Stimulated activated memory B cell treated with anti-CD40 and anti-IgM and Interleukin-4, amounts not matched to agents 10 μg/mL and 1 μg/mL and 100 μg/mL, for 72 hours (primary cell): Measurements from ENCODE around the gene GFRA1.

Source experiments
- ATAC-seq: fragments of 150-1000 bp; cut with Tn5 transposase; 2 replicates; pipeline ENCODE4 v1.10.0; 2021
- H3K27ac Mint-ChIP-seq: one replicate; pipeline ENCODE4 v1.8.0; 2022; ENCODE audit warnings: mild to moderate bottlenecking, mixed read lengths
- H3K27me3 Mint-ChIP-seq: one replicate; pipeline ENCODE4 v1.8.0; 2022; ENCODE audit warnings: mixed read lengths
- H3K36me3 Mint-ChIP-seq: one replicate; pipeline ENCODE4 v1.8.0; 2022; ENCODE audit warnings: mixed read lengths
- H3K4me1 Mint-ChIP-seq: one replicate; pipeline ENCODE4 v1.8.0; 2022; ENCODE audit warnings: mixed read lengths
- H3K4me3 Mint-ChIP-seq: one replicate; pipeline ENCODE4 v1.8.0; 2022; ENCODE audit warnings: mild to moderate bottlenecking, moderate library complexity, mixed read lengths
- H3K9me3 Mint-ChIP-seq: one replicate; pipeline ENCODE4 v1.8.0; 2022; ENCODE audit warnings: mixed read lengths

The GFRA1 gene

DNA sequence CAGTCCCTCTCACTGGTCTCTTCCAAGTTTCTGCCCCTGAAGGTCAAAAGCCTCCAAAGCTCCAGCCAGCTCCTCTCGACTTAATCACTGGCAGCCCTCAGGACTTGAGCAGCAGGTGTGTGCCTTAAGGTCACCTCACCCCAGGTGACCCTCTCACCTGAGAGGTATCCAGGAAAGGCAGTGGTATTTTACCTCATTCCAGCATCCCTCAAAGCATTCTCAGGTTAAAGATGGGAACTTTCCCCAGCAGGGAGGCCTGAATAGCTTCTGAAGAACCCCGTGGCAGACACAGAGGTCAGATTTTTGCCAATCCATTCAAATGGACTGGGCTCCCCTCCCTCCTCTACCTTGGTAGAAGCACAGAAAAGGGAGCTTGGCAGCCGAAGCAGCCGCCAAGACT, 148.2 kb downstream of the GFRA1 start:
- ATAC-seq, result no peak
- no peaks in the 10 kb centered on the region for H3K4me1 Mint-ChIP-seq
- H3K4me3 Mint-ChIP-seq, result no peak overlapping the region
- peaks cover 5% of the 10 kb centered on the region for H3K9me3 Mint-ChIP-seq
- no peaks in the 10 kb centered on the region for H3K27me3 Mint-ChIP-seq
- H3K36me3 Mint-ChIP-seq, result no peaks in the 10 kb centered on the region
- H3K27ac Mint-ChIP-seq, result no peak overlapping the region

DNA sequence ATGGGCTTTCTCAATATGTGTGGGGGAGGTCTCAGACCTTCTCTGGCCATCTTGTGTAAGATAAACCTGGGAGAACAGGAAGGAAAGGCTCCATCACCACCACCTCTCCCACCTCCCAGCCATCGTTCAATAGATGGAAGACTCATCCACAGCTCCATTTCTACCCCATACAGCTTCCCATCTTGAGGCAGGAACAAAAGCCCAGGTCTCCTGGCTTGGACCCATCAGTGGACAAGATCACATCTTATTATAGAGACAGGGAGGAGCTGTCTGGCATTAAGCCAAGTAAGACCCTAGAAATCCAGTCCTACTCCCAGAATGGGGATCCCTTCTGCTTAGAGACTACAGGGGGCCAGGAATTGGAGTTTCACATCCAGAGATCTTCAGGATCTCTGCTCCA, 150.3 kb downstream of the GFRA1 start:
- Mint-ChIP-seq H3K4me1 (no peaks in the 10 kb centered on the region), H3K27me3 (no peaks in the 10 kb centered on the region), H3K36me3 (no peaks in the 10 kb centered on the region), H3K9me3 (peaks cover 7% of the 10 kb centered on the region), H3K27ac (no peak overlapping the region), H3K4me3 (no peak overlapping the region)
- ATAC-seq, result no peak

DNA sequence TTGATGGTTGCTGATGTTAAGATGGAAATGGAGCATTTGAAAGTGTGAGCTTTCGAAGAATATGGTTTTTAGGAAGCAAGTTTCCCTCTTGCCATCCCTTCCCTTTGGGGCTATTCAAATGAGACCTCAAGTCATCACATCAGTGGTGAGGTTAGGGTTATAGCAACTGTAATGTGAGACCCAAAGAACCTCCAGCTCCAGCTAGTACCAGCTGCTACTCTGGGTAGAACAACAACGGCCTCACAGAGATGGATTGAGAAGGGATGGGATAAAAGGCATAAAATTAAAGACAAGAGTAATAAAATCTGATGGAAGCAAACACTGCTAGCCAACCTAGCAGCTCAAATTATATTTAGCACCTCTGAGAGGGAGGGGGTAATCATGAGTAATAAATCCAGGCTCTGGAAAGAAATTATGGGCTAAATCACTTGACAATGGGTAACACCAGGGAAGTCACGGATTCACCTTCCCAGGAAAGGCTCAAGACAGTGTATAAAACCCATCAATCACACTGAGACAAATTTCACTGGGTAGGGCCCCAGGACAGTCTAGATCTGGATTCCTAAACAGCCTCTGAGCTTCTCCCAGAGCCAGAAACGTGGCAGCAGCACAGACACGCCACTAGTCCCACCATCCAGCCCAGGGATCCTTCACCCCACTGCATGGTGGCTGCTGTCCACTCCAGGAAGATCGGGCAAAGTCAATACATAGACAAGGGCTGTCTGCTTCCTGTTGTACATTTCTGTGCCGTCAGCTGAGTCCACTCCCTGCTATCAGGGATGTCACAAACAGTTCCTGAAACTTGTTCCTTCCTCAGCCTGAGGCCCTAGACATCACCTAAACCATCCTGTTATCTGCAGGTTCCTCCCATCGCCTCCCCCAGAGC, 151.1 kb downstream of the GFRA1 start:
- Mint-ChIP-seq H3K36me3 (no peaks in the 10 kb centered on the region), H3K27me3 (no peaks in the 10 kb centered on the region)
- ATAC-seq, result no peak

DNA sequence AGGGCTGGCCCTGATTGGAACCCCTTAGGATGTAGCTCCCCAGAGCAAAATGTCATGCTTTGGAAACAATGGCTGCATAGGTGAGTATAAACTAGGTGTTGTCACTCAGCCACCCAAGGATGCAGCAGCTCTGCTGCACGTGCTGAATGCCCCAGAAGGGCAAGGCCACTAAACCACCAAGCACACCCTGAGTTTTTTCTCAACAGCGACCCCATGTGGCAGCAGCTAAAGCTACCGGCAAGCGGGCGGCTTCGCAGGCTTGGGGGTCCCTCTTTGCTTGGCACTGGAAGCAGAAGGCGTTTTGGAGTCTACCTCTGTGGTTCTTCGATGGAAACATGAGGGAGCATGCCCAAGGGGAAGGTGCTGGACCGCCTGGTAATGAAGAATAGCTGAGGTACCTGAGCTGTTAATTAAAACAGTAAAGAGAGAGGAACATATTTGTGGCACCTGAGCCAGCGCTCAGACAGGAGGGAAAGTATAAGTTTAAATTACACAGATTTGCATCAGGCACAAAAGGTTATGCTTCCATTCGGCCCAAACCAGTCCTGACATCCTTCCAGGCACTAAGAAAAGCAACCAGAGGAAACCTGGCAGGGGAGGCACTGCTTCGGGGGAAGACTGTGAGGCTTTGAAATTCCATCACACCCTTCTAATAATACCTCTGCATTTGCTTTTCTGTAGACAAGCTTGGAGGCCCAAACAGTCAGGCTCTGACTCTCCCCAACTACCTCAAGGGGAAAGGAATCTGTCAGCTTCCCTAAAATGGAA, 152.1 kb downstream of the GFRA1 start:
- no peaks in the 10 kb centered on the region for H3K36me3 Mint-ChIP-seq
- no peak for ATAC-seq
- H3K4me1 Mint-ChIP-seq, result no peaks in the 10 kb centered on the region
- no peak overlapping the region for H3K4me3 Mint-ChIP-seq
- no peak overlapping the region for H3K27ac Mint-ChIP-seq
- H3K9me3 Mint-ChIP-seq, result peaks cover 10% of the 10 kb centered on the region
- H3K27me3 Mint-ChIP-seq, result no peaks in the 10 kb centered on the region

More for the DNA sequence above, 151.1 kb downstream of the GFRA1 start:
- H3K4me3 Mint-ChIP-seq, result no peak overlapping the region
- H3K27ac Mint-ChIP-seq, result no peak overlapping the region
- peaks cover 10% of the 10 kb centered on the region for H3K9me3 Mint-ChIP-seq
- H3K4me1 Mint-ChIP-seq, result no peaks in the 10 kb centered on the region

DNA sequence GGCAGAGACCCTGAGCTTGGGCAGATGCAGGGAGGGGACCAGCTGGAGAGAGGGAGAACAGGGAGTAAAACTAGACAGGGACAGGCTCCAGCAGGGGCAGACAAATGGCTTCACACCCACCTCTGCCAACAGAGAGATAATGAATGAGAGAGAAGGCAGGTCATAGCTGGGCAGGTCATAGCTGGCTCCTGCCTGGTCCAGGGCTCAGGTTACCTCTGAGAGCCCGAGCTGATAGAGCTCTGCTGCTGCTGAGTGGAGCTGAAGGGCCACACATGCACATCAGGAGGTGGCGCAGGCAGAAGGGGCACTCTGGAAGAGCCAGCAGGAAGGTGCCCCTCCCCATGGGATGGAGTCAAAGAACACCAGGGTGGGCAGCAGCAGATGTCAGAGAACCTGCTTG, 154.2 kb downstream of the GFRA1 start:
- no peak for ATAC-seq
- Mint-ChIP-seq H3K4me3 (no peak overlapping the region), H3K4me1 (no peaks in the 10 kb centered on the region), H3K36me3 (no peaks in the 10 kb centered on the region), H3K27me3 (no peaks in the 10 kb centered on the region), H3K9me3 (peaks cover 10% of the 10 kb centered on the region), H3K27ac (no peak overlapping the region)

DNA sequence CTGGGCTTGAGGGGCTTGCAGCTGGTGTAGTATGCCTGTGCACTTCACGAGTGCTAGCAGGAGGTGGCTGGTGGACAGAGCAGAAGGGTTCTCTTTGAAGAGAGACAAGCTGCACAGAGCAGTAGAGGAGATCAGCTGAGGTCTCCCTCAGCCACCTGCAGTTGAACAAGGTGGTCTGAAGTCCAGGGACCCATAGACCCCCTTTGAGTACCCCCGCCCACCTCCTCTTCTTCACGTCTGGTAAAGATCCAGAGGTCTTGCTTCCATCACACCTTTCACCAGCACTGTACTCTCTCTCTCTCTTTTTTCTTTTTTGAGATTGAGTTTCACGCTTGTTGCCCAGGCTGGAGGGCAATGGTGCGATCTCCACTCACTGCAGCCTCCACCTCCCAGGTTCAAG, 157.2 kb downstream of the GFRA1 start:
- H3K27ac Mint-ChIP-seq, result no peak overlapping the region
- no peaks in the 10 kb centered on the region for H3K27me3 Mint-ChIP-seq
- ATAC-seq, result no peak
- H3K36me3 Mint-ChIP-seq, result no peaks in the 10 kb centered on the region
- no peak overlapping the region for H3K4me3 Mint-ChIP-seq
- no peaks in the 10 kb centered on the region for H3K4me1 Mint-ChIP-seq
- peaks cover 10% of the 10 kb centered on the region for H3K9me3 Mint-ChIP-seq

DNA sequence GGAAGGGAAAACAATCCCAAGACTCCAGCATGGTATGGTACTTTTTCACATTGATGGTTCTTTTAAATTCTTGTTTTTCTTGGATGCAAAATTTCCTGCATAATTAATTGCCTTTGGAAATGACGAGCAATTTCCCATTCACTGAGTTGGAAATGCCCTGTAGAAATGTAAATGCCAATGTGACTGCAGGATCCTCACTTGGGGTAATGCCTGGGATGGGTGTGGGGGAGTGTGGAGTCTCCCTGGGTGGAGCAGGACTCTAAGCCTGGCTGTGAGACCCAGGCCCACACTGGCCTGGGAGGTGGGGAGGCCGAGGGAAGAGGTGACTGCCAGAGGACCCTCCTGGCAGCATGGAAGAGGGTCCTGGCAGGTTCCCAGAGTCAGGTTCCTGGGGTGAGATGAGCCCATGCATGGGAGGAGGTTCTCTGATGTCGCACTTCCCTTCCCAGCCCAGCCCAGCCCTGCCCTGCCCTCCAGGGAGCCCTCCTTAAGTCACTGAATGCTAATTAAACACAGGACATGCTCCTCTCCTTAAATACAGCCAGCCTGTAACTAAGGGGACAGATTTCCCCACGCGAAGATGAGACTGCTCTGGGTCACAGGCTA, 157.9 kb downstream of the GFRA1 start:
- no peak overlapping the region for H3K4me3 Mint-ChIP-seq
- no peaks in the 10 kb centered on the region for H3K4me1 Mint-ChIP-seq
- H3K36me3 Mint-ChIP-seq, result no peaks in the 10 kb centered on the region
- peaks cover 10% of the 10 kb centered on the region for H3K9me3 Mint-ChIP-seq
- H3K27me3 Mint-ChIP-seq, result no peaks in the 10 kb centered on the region
- no peak overlapping the region for H3K27ac Mint-ChIP-seq
- no peak for ATAC-seq

DNA sequence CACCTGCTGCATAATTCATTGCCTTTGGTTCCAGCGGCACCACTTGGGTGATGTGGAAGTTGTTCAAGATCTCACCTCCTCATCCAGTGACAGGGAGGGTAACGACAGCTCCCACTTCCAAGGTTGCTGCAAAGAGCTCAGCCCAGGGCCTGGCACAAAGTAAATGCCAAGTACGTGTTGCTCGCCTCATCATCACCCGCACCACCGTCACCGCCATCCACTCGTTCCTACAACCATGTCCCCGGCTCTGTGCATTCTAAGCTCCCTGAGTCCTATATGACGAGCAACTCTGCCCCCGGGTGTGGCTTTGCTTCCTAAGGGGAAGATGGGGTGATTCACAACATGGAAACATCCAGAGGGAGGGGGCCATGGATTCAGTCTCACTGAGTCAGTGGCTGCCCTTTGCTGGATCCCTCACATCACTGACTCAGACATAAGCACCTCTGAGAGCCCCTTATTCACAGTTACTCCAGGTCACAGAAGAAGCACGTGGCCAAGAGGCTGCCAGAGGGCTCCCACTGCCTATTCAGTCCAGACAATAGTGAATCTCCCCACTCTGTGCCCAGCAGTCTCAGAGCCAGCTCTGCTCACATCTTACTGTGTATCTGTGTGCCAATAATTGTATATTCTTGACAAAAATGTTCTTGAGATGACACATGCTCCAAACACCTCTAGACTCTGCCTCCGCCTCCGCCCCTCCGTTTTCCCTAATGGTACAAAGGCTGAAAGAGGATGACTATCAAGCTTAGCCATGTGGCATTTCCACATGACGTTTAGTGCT, 159.1 kb downstream of the GFRA1 start:
- Mint-ChIP-seq H3K27ac (no peak overlapping the region), H3K36me3 (no peaks in the 10 kb centered on the region), H3K4me3 (no peak overlapping the region), H3K9me3 (peaks cover 10% of the 10 kb centered on the region), H3K27me3 (no peaks in the 10 kb centered on the region), H3K4me1 (no peaks in the 10 kb centered on the region)
- ATAC-seq, result no peak

DNA sequence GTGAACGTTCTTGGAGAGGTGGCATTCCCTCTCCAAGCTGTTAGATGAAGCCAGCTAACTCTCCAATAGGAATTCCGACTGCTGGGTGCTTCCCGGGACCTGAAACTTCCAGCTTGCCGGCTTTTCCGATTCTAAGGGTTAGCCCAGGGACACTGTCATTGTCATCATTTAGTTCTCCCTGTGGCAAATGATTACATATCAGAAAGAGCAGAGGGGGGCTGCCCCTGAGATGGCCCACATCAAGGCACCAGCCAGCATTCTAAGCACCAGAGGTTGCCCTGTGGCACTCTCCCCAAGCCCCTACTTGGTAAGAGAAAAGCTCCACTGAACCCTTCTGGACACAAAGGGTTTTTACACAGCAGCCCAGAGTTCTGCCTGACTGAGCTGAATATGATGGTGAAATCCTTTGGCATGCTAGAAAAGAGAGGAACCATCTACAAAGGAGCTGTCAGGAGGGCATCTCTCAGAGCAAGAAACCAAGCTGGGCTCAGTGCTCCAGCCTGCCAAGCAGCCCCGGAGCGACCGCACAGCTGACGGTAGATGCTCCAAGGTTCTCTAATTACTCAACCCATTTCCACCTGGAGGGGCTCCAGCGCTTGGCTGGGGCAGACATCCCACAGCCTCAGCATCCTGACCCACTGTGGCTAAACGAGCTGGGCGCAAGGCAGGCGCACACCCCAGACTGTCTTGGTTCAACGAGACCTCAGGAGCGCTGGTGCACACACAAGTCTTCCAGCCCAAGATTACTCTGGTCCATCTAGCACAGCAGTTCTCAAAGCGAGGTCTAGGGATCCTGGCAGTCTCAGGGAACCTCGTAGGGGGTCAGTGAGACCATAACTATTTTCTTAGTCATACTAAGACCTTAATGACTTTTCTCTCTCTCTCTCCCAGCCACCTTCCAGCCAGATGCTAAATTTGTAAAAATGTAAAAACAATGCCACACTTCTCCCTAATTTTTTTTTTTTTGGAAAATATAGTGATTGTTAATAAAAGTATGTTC, 160.5 kb downstream of the GFRA1 start:
- Mint-ChIP-seq H3K9me3 (peaks cover 2% of the 10 kb centered on the region), H3K4me3 (no peak overlapping the region), H3K4me1 (no peaks in the 10 kb centered on the region), H3K27me3 (no peaks in the 10 kb centered on the region), H3K27ac (no peak overlapping the region), H3K36me3 (no peaks in the 10 kb centered on the region)
- ATAC-seq, result no peak

DNA sequence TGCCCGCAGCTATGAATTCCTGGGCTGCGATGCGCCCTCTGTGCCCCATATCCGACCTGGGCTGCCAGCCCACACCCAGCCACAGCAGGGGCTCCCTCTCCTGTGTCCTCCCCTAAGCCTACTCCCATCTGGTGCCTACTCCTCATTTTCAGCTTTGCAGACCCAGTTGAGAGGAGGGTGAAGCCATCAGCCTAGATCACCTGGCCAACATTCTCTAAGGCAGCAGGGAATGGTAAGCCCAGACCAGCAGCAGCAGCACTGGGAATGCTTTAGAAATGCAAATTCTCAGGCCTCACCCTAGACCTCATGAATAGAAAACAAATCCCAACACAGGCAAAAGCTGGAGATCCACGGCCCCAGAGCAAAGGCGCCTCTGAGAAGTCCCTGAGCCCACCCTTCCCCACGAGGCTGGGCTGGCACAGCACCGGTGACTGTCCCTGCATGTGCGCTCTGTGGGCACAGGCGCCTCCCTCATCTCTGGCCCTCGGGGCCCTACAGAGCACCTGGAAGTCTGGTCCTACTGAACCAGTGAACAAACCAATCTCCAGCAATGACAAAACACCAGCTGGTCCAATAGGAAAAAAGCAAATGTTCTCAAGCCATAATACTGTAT, 161.4 kb downstream of the GFRA1 start:
- no peaks in the 10 kb centered on the region for H3K36me3 Mint-ChIP-seq
- no peak overlapping the region for H3K4me3 Mint-ChIP-seq
- H3K4me1 Mint-ChIP-seq, result no peaks in the 10 kb centered on the region
- H3K27me3 Mint-ChIP-seq, result no peaks in the 10 kb centered on the region
- H3K27ac Mint-ChIP-seq, result no peak overlapping the region
- H3K9me3 Mint-ChIP-seq, result no peaks in the 10 kb centered on the region
- no peak for ATAC-seq

DNA sequence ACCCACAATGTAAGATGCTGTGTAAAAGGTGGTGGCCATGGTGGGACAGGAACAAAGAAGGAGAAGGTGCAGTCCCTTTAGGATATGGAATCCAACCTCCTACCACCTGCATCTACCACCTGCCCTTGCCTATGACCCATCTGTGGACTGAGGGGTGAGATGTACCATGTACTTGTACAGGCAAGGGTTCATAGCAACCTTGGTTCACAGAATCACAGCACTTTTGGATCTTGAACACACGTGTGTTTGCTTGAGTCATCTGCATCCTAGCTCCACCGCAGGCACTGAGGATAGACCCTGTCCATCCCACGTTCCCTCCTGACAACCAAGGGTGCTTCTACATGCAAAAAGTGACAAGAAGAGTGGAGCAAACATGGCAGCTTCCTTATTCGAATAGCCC, 162.3 kb downstream of the GFRA1 start:
- no peaks in the 10 kb centered on the region for H3K27me3 Mint-ChIP-seq
- H3K36me3 Mint-ChIP-seq, result no peaks in the 10 kb centered on the region
- H3K4me1 Mint-ChIP-seq, result no peaks in the 10 kb centered on the region
- H3K4me3 Mint-ChIP-seq, result no peak overlapping the region
- H3K27ac Mint-ChIP-seq, result no peak overlapping the region
- no peaks in the 10 kb centered on the region for H3K9me3 Mint-ChIP-seq
- no peak for ATAC-seq

DNA sequence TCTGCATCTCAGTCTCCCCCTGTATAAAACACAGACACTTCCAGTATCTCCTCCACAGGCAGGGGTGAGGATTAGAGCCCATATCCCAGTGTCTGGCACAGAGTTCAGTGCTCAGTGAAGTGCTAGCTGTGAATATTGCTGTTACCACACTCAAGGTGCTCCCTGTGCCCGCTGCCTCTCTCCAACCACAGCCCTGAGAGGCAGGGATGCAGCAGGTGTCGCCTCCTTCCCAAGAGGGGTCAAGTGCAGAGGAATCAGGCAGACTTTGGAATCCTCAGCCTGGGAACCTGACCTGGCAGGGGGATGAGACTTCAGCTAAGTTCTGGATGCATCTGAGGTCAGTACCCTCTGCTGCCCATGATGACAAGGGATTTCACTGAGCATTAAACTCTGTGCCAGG, 163.1 kb downstream of the GFRA1 start:
- Mint-ChIP-seq H3K4me3 (no peak overlapping the region), H3K4me1 (no peaks in the 10 kb centered on the region), H3K27me3 (no peaks in the 10 kb centered on the region), H3K9me3 (no peaks in the 10 kb centered on the region), H3K27ac (no peak overlapping the region), H3K36me3 (no peaks in the 10 kb centered on the region)
- no peak for ATAC-seq

DNA sequence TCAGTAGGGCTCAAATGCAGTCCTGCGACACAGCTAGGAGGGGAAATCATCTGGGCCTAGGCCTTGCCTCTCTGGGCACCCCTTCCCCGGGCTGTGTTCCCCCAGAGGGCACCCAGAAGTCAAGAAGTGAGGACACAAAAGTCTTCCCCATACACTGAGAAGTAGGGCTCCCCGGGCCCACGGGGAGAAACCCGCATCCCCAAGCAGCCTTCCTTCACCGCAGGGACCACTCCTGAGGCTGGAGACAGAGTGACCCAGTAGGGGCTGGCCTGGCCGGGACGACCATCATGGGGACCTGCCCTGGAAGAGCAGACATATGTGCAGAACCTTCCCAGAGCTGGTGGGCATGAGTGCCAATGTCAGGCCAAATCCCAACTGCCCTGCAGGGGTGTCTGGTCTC, 163.5 kb downstream of the GFRA1 start:
- Mint-ChIP-seq H3K4me3 (no peak overlapping the region), H3K4me1 (no peaks in the 10 kb centered on the region), H3K27me3 (no peaks in the 10 kb centered on the region), H3K36me3 (no peaks in the 10 kb centered on the region), H3K9me3 (no peaks in the 10 kb centered on the region), H3K27ac (no peak overlapping the region)
- ATAC-seq, result no peak

DNA sequence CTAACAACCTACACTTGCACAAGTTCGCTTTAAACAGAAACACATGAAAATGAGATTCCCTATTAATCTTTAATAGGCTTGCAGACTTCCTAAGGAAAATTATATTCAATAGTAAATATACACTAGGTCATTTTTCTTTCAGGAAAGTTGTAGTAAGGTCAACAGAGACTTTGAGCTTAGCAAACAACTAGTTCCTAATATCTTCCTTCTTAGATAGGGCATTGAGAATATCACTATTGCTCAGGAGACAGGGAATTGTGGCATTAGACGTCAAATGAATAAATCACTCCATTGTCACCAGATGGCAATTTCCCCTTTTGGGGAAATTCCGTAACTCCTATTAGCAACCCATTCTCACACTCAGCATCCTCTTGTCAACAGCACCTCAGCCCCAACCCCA, 164.9 kb downstream of the GFRA1 start:
- ATAC-seq, result no peak
- no peaks in the 10 kb centered on the region for H3K9me3 Mint-ChIP-seq
- H3K4me1 Mint-ChIP-seq, result no peaks in the 10 kb centered on the region
- H3K27me3 Mint-ChIP-seq, result no peaks in the 10 kb centered on the region
- no peak overlapping the region for H3K4me3 Mint-ChIP-seq
- H3K36me3 Mint-ChIP-seq, result no peaks in the 10 kb centered on the region
- no peak overlapping the region for H3K27ac Mint-ChIP-seq
